NCI-H2227 (cell line): ENCODE data around the gene HSF5.
"Not testable (repeated sequence)": the region's sequence is repeated elsewhere in the genome, so short reads cannot be mapped to it uniquely, and the experiment has no call there.

Experiments used
- DNase-seq: peaks from one replicate; lab custom pipeline; 2025; ENCODE audit not compliant: unreplicated experiment; lab: John Stamatoyannopoulos, UW

HSF5 gene

DNA sequence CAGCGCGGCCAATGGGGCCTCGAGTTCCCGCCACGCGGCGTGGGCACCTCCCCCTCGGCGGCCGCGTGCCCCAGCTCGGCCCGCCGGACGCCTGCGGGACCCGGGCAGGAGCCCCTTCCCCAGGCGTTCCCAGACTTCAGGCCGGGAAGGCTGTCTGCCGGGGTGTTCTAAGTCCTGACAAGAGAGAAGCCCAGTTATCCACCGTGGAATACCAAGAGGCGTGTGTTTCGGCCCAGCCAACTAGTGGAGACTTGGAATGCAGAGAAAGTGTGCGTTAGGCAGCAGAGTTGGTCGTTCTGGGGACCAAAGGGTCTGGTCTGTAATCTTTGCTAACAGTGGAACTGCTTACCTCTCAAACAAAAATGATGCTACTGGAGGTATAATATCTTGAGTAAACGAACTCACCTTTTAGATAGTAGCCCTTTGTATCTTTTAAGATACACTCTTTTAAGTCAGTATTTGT is 251 bp upstream of the HSF5 start:
- DNase-seq, result no peak

DNA sequence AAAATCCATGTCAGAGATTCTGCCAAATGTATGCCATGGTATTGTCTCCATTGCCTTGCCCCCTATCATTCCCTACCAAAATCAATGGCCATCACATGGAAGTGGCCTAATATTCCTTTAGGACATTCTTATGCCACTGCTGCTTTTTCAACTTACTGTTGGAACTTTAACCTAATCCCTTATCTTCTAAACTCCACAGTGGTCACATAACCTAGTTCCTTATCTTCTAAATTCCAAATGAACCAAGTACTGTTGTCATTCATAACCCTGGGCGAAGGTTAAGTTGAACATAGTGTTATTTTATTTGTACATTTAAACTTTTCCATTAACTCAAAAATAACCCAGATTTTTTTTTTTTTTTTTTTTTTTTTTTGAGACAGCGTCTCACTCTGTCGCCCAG is 3.6 kb downstream of the HSF5 start:
- DNase-seq, result no peak

DNA sequence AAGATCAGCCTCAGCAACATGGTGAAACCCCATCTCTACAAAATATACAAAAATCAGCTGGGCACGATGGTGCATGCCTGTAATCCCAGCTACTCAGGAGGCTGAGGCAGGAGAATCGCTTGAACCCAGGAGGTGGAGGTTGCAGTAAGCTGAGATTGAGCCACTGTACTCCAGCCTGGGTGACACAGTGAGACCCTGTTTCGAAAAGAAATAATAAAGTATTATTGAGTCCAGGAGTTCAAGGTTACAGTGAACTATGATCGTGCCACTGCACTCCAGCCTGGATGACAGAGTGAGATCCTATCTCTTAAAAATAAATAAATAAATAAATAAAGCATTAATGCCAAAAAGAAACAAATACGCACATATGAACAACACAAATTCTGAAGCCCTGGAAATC is 6.4 kb downstream of the HSF5 start:
- DNase-seq, result not testable (repeated sequence)

DNA sequence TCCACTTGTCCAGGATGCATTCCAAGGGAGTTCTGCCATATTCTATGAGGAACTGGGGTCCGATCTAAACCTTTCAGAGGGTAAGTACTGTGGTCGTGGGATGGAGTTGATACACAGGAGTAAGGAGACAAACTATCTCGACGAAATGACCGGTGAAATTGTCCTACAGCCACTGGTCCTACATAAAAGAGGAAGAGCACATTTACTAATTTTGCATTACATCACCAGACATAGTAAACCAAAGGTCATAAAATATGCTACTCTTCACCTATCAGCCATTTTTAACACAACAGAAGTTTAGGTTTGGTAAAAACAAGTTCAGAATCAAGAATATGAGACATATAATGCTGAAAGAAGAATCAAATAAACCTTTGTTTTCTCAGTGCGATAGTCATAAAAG is 8.1 kb downstream of the HSF5 start:
- no peak for DNase-seq

DNA sequence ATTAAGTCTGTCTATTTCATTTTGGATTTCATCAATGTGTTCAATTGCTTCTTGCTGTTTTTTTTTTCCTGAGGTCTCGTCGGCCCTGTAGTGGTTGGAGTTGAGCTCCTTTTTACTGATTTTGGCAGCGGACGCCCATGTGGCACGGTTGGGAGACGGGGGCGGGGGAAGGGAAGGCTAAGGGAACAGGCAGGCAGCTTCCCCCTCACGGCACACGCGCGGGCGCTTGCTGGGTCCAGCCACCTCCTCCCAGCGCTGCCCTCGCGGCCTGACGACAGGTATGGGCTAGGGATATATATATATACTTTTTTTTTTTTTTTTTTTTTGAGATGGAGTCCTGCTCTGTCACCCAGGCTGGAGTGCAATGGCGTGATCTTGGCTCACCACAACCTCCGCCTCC is 11.4 kb downstream of the HSF5 start:
- DNase-seq, result no peak

DNA sequence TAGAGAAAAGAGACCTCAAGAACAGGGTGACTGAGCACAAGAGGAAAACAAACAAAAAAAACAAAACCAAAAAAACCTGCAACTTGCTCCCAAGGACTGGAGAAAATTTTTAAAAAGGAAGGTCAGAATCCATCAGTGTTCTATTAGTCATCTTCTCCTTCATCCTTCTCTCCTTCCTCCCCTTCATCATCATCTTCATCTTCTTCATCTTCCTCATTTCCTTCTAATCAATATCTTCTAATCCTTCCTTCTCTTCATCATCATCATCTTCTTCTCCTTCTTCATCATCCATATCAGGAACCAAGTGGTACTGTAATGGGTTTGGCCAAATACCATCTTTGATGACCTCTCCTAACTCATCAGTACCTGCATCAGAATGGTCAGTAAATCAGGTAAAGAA is 12.2 kb downstream of the HSF5 start:
- no peak for DNase-seq

DNA sequence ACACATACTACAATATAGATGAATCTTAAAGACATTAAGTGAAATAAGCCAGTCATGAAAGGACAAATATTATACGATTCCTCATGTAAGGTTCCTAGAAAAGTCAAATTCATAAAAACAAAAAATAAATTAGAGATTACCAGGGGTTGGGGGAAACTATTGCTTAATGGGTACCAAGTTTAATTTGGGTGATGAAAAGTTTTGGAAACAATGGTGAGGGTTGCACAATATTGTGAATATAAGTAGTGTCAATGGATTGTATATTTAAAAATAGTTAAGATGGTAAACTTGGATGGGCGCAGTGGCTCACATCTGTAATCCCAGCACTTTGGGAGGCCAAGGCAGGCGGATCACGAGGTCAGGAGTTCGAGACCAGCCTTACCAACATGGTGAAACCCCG is 17.9 kb downstream of the HSF5 start:
- no peak for DNase-seq

DNA sequence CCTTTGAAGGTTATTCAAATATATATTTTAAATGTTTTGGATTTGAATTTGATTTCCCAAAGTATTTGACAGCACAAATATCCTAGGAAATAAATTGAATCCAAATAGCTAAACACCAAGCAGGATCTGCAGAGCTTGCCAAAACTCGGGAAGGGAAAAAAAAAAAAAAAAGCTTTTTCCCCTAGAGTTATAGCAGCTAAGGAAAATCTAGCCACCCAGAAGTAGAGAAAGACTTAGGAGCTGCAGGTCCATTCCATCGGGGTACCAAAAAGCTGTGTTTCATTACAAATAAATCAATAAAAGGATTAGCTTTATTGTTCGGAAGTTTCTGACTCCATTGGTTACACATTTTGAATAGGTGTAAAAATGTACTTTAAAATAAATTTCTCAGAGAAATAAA is 19.3 kb downstream of the HSF5 start:
- no peak for DNase-seq

DNA sequence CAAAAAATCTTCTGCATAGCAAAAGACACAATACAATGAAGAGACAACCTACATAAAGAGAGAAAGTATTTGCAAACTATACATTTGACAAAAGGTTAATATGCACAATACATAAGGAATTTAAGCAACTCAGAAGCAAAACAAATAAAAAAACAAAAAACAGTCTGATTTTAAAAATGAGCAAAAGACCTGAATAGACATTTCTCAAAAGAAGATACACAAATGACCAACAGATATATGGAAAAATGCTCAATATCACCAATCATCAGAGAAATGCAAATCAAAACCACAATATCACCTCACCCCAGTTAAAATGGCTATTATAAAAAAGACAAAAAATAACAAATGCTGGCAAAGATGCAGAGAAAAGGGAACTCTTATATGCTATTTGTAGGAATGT is 32.7 kb downstream of the HSF5 start:
- DNase-seq, result no peak

DNA sequence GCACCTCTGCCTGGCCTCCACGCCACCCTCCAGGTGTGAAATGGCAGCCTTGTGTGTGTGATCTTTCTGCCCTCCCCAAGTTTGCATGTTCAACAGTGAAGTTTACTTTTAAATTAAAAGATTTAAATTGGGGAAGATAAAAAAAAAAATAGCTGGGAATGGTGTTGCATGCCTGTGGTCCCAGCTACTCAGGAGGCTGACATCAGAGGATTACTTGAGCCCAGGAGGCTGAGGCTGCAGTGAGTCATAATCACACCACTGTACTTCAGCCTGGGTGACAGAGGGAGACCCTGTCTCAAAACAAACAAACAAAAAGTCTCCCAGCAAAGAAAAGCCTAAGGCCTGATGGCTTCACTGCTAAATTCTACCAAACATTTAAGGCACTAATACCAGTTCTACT is 35.5 kb downstream of the HSF5 start:
- DNase-seq, result no peak

DNA sequence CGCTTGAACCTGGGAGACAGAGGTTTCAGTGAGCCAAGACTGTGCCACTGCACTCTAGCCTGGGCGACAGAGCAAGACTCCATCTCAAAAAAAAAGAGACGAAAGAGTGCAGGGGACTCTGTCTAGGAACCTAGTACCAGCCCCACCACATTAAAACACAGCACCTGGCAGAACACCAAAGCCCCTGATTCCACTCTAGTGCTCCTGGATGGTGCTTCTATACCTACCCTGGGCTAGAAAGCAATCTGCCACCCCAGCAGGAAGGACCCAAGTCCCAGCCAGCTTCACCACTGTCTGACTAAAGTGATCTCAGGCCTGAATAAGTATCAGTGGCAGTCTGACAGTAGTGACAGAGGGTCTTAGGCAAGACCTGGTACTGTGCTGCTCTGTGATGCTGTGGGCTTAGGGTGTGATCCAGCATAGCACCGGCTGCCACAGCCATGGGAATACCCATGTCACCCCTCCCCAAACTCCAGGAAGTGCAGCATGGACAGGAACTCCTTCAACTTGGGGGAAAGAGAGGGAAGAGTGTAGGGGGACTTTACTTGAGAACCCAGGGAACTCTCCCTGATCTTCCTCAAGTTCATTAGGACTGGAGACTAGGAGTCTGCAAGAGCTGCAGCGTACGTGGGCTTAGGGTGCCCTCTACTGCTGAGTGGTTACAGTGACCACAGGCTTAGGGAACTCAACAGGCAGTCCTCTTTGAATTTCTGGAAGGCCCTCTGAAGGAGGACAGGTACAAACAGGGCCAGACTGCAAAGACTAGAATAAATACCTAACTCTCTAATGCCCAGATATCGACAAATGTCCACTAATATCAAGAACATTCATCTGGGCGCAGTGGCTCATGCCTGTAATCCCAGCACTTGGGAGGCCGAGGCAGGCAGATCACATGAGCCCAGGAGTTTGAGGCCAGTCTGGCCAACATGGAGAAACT is 40.9 kb downstream of the HSF5 start:
- DNase-seq, result peak; percentile 84

DNA sequence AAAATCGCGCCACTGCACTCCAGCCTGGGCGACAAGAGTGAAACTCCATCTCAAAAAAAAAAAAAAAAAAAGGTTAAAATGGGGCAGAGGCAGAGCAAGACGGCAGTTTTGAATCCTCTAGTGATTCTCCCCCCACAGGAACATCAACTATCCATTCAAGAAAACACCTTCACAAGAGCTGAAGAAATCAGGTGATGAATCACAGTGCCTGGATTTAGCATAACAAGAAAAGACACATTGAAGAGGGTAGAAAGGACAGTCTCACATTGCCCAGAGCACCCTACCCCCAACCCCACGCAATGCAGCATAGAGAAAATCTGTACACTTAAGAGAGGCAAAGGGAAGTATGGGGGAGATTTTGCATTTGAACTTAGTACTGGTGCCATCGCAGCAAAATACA is 42.1 kb downstream of the HSF5 start:
- no peak for DNase-seq

DNA sequence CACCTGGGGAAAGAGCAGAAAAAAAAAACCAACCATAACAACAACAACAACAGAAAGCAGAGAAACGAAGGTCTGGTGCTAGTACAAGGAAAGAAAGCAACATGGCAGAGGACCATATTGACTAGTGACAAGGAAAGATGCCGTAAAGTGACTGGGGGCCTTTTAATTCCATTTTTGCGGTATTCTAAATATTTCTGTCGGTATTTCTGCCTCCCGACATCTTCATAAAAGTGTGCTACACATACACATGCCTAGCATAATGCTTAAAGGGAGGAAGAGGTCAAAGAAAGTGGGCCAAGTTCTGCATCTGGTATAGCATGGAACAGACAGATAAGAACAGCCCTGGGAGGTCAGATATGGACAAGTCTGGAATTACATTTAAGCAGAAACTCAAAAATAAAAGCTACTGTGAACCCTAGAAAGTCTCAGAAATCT is 51.4 kb downstream of the HSF5 start:
- no peak for DNase-seq

DNA sequence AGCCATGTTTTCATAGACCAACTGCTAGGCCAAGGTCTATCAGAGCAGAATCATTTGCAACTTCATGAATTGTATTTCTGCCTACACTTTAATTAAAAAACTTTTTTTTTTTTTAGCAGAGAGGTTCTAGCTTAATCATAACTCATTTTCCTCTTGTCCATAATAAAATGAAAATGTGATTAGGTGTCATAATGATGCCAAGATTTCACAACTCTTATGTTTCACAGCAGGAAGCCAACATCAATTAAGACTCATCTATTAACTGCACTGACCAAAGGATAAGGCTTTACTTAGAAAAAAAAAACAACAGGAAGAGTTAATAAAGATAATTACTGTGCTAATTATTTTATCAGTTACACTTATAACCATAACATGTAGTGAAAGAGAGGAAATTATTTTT is 52.0 kb downstream of the HSF5 start:
- no peak for DNase-seq

DNA sequence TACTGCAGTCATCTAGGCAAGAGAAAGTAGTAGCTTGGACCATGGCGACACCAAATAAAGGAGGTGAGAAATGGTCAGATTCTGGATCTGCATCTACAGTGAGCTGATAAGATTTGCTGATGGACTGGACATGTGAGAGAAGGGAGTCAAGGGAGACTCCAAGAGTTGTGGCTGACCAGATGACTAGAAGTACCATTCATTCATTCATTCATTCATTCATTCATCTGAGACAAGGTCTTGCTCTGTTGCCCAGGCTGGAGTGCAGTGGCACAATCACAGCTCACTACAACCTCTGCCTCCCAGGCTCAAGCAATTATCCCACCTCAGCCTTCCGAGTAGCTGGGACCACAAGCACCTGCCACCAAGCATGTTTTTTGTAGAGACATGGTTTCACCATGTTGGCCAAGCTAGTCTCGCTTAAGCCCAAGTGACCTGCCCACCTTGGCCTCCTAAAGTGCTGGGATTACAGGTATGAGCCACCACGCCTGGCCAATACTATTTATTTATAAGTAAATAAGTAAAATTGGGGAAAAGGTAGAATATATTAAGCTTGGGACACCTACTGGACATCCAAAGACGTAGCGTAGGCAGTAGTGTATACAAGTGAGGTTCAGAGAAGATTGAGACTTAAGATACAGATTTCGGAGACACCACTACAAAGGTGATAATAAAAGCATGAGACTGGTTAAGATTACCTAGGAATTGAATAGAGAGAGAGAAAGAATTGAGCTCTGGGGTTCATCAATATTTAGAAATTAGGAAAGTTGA is 55.2 kb downstream of the HSF5 start:
- DNase-seq, result no peak

DNA sequence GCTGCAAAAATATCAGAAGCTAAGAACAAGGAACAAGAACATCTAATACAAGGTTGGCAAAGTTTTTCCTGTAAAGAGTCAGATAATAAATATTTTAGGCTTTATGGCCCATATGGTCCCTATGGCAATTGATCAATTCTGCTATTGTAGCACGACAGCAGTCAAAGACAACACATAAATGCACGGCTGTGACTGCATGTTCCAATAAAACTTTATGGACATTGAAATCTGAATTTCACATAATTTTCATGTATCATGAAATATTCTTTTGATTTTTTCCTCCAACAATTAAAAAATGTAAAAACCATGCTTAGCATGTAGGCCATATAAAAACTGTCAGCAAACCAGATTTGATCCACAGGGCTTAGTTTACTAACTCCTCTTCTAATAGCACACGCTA is 60.4 kb downstream of the HSF5 start:
- no peak for DNase-seq

DNA sequence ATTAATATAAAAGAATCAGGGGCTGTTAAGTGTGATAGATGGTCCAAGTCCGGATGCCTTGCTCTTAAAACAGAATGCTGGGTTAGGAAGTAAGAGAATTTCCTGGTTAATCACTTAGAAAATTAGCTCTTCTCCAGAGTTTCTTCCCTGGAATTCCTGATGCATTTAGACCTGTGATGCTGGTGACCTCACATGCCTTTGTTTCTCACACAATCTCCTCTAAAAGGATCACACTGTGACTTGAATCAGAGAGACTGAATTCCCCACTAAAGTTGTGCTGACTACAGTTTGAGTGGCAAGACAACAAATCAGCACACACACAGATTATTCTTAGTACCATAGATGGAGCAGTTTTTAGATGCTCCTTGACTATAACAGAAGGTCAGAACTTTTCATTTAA is 66.5 kb downstream of the HSF5 start:
- DNase-seq, result no peak

DNA sequence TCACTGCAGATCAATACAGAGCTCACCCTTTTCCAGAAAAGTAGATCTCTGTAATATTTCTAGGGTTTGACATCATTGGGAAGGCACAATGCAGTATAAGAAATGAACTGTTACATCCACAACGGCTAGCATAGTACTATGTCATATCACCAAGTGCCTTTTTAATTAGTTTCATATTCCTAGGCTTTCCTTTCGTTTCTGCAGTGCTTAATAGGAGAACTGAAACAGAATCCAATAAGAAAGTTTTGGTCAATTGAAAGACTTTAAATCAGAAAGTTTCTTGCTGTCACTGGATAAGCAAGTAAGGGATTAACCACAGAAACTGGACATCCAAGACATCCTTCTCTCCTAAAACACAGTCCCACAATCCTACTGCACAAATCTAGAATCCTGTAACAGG is 67.4 kb downstream of the HSF5 start:
- DNase-seq, result no peak

DNA sequence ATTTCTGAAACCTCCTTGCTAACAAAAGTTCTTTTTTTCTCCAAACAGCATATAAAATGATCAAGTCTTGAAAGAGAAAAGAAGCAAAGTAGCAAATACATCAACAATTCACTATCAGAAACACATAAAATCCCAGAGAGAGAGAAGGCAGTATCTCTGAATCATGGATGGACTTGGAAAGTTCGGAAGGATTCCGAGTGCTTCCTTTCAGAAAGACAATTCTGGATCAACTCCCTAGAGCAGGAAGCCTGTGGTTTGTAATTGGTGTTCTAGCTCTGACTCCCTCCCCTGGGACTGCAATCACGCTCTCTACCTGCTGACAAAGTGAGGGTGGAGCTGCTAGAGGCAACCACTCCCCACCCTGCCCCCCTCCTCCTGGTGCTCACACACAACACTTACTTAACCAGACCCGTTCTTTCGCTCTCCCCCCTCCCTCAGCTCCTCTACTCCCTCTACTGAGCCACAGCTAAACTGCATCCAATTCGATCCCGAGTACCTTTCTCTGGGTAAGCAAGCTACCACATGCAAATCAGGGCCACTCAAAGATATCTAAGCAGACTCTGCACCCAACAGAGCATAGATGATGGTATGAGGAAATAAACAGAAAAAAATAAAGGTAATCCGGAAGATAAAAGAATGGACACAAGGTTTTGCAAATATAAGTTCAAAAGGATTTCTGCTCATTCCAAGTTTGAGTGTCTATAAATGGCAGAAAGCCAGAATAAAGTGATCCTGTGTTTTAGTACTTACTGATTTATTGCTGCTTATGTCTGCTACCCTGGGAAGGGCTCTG is 70.7 kb downstream of the HSF5 start, which contains the start of gene RNF43:
Gene RNF43 (minus strand): TSS at position 235 of the 793 bp plus-strand sequence. CDS start 1,957 bp downstream, outside the sequence.
- peak; percentile 86 for DNase-seq

DNA sequence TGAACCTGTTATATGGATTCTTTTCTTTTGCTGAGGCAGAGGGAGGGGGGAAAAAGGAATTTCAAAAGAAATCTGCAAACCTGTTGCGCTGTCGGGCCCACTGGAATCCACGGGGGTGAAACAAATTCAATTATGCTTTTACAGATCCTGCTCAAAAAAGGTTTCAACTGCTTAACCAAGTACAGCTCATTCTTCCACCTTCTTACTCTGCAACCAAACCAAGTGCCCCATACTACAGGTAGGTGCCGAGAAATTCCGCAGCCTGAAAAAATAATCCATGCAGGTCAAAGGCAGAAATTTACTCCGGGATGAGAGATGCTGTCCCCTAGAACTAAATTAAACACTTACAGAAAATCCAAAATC is 71.3 kb downstream of the HSF5 start:
- no peak for DNase-seq

DNA sequence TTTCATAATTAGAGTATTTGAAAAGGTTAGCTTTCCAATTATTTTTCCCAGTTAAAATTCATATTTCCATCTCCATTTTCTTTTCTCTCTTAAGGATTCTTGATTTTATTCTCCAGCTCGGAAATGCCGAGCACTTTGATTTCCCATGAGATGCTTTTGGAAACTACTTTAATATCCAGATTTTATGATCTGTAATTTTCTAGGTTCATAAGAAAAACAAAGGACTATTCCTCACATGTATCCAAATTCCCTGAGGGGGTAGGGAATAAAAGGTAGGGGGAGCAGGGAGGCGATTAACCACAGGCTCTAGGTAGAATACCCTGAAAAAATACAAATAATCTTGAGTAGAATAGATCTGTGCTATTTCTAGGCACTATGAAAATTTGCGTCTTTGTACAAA is 71.8 kb downstream of the HSF5 start:
- DNase-seq, result no peak
